ENCODE data around the gene KANSL2.
A peak's percentile ranks its signal among the peaks of the same experiment; 100 is the strongest.
"Not testable (repeated sequence)": the region's sequence is repeated elsewhere in the genome, so short reads cannot be mapped to it uniquely, and the experiment has no call there.

The KANSL2 gene, protein sequence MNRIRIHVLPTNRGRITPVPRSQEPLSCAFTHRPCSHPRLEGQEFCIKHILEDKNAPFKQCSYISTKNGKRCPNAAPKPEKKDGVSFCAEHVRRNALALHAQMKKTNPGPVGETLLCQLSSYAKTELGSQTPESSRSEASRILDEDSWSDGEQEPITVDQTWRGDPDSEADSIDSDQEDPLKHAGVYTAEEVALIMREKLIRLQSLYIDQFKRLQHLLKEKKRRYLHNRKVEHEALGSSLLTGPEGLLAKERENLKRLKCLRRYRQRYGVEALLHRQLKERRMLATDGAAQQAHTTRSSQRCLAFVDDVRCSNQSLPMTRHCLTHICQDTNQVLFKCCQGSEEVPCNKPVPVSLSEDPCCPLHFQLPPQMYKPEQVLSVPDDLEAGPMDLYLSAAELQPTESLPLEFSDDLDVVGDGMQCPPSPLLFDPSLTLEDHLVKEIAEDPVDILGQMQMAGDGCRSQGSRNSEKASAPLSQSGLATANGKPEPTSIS

DNA sequence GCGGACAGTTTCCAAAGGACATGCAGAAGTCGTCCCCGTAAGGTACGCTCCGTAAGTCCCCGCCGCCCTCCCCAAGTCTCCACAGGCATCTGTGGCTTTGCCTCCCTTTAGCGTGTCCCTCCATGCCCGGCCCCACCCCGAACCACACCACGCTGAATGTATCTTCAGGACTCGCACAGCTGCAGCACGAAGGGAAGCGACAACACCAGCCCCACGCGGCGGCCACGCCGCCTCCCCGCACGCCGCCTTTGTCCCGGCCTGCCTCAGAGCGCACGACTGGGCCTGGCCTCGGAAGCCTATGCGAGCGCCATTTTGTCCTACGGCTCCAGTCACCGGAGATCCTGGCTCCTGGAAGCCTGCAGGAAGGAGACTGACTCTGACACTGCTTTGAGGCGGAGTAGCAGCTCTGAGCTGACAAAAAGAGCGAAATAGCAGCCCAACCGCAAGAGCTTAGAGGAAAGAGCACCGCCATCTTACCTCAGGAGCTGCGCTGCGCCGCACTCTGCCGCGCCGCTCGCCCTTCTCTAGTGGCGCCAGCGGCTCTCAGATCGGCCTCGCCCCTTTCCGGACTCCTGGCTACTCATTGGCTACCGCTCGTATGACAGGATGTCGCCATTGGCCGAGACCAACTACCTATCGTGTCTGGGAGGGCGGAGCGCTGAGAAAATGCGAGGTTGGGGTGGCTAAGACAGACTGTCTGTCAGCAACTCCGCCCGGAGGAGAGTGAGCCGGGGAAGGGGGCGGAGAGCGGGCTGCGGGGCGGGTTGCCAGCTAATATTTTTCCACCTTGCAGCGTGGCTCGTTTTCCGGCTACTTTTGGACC is at the start of gene KANSL2:
KANSL2 (minus strand) TSS at position 529 of the 823 bp plus-strand sequence. CDS start 606 bp downstream, outside the sequence.
- peak; percentile 99 for DNase-seq (ENCODE audit: low spot score)

DNA sequence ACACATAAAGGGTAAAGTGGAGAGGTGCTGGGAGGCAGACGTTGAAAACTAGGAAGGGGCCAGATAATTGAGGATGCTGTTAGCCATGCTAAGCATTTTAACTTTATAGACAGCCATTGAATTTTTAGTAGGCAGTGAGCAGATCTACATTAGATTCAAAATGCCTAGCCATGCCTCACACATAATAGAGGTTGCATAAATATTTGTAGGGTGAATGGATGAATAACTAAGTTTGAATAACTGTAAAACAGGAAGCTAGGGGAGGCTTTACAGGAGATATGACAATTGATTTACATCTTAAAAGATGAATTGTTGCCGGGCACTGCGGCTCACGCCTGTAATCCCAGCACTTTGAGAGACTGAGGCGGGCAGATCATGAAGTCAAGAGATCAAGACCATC is 46.8 kb upstream of the KANSL2 start:
- no peak for DNase-seq (ENCODE audit: low spot score)

DNA sequence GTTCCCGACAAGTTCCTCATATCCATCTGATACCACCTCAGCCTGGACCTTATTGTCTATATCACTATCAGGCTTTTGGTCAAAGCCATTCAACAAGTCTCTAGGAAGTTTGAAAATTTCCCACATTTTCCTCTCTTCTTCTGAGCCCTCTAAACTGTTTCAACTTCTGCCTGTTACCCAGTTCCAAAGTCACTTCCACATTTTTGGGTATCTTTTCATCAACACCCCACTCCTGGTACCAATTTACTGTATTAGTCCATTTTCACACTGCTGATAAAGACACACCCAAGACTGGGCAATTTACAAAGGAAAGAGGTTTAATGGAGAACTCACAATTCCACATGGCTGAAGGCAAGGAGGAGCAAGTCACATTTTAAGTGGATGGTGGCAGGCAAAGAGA is 38.7 kb upstream of the KANSL2 start:
- not testable (repeated sequence) for DNase-seq (ENCODE audit: low spot score)

DNA sequence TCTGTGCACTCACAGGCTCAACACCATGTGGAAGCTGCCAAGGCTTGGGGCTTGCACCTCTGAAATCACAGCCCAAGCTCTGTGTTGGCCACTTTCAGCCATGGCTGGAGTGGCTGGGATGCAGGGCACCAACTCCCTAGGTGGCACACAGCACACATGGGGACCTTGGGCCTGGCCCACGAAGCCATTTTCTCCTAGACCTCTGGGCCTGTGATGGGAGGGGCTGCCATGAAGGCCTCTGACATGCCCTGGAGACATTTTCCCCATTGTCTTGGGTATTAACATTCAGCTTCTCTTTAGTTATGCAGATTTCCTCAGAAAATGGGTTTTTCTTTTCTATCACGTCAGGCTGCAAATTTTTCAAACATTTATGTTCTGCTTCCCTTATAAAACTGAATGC is 38.1 kb upstream of the KANSL2 start:
- DNase-seq (ENCODE audit: low spot score): not testable (repeated sequence)

DNA sequence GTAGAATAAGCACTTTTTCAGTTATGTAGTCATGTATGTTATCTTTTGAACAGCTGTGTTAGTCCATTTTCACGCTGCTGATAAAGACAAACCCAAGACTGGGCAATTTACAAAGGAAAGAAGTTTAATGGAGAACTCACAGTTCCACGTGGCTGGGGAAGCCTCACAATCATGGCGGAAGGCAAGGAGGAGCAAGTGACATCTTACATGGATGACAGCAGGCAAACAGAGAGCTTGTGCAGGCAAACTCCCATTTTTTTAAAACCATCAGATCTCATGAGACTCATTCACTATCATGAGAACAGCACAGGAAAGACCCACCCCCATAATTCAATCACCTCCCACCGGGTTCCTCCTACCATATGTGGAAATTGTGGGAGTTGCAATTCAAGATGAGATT is 37.0 kb upstream of the KANSL2 start:
- not testable (repeated sequence) for DNase-seq (ENCODE audit: low spot score)

DNA sequence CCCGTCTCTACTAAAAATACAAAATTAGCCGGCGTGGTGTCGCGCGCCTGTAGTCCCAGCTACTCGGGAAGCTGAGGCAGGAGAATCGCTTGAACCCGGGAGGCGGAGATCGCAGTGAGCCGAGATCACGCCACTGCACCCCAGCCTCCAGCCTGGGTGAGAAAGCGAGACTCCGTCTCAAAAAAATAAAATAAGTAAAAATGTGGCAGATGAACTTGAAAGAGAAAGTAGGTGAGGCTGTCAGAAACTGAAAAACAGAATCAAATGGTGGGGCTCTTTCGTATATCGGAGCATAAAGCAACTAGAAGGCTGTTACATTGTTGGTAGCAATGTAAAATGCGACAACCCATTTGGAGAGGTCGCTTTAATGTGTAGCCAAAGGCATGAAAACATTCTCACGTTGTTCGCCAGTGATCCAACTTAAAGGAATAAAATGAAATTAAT is 35.2 kb upstream of the KANSL2 start:
- peak; percentile 7 for DNase-seq (ENCODE audit: low spot score)

DNA sequence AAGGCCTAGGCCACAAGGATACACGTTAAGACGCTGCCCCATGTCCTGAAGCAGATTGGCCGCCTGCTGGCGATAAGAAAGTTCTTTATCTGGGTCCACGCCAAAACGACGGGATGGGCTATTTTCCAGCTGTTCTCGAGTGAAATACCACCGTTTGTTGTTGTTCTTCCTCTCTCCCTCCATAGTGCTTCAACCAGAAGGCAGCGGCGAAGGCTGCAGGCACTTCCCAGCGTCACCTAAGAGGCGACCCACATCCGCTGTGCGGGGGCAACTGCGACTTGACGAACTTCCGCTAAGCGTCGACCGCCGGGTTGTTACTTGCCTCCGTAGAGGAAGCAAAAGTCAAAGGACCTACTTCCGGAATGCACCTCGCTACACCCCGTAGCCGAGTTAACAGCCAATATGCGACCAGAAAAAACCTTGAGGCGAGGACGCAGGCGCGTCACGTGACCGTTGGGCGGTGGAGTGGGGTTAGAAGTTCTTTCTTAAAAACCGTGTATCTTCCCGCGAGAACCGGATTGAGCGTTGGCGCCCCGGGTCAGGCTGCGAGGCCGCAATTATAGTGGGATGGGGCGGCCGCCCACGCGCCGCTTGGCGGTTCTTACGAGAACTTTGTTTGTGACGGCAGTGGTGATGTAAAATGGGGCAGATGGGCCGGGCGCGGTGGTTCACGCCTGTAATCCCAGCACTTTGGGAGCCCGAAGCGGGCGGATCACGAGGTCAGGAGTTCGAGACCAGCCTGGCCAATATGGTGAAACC is 34.6 kb upstream of the KANSL2 start, which contains the start of gene CCNT1:
CCNT1 (minus strand) TSS at position 215 of the 759 bp plus-strand sequence; CDS start at position 183, 32 bp downstream.
- DNase-seq (ENCODE audit: low spot score): peak; percentile 99

DNA sequence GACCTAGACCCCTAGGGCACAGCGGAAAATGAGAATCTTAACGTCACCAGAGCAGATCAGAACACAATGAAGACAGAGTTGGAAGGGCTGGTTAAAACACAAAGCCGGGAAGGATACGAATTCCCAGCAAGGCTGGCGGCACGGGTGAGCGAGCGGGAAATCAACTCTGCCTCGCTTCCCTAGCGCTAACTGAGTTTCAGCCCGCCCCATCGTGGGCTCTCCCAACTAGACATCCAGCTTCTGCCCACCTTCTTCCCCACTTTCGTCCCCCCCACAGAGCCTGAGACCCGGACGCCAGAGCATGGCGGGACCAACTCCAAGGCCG is 34.1 kb upstream of the KANSL2 start:
- no peak for DNase-seq (ENCODE audit: low spot score)

DNA sequence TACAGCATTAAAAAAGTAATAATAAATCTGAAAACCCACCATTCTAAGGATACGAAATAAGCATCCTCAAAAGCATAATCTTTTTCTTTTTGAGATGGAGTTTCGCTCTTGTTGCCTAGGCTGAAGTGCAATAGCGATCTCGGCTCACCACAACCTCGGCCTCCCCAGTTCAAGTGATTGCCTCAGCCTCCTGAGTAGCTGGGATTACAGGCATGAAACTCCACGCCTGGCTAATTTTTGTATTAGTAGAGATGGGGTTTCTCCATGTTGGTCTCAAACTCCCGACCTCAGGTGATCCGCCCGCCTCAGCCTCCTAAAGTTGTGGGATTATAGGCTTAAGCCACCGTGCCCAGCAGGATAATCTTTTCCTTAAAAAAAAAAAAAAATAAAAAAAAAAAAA is 30.2 kb upstream of the KANSL2 start:
- no peak for DNase-seq (ENCODE audit: low spot score)

DNA sequence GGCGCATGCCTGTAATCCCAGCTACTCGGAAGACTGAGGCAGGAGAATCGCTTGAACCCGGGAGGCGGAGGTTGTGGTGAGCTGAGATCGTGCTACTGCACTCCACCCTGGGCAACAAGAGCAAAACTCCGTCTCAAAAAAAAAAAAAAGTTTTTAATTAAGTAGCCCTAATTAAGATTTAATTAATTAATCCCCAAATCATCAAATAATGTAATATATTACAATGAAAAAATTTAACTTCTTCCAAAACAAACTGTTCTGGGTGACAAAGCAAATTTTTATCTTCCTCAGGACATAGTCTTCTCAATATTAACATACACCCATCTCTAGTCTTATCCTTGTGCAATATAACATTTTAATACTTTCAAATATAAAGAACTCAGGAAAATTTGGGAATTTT is 16.8 kb upstream of the KANSL2 start:
- not testable (repeated sequence) for DNase-seq (ENCODE audit: low spot score)

DNA sequence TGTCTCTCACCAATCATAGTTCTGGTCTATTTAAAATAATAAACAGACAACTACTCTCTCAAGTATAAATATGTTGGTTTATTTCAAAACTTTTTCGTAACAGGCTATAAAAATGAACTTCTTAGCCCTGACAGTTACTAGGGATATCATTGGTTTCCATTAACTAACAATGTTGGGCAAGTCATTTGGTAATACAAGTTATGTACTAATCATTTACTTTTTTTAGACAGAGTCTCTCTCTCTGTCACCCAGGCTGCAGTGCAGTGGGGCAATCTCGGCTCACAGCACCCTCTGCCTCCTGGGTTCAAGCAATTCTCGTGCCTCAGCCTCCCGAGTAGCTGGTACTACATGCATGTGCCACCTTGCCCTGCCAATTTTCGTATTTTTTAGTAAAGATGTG is 14.6 kb upstream of the KANSL2 start:
- no peak for DNase-seq (ENCODE audit: low spot score)

DNA sequence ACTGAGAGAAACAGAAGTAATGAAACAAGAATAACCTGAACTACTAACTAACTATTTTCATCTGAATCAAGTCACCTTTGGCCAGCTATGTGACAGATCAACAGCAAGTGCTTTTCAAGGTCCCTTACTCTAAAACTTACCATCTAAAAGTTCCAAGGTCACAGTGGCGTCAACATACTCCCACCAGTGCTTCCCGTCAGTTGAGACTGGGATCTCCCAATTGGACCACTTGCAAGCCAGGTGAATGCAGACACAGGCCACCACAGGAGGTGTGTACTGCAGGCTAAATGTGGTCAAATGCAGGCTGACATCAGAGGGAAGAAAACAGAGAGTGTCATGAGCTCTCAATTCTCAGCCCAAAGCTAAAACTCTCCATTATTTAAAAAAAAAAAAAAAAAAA is 13.8 kb upstream of the KANSL2 start:
- no peak for DNase-seq (ENCODE audit: low spot score)

DNA sequence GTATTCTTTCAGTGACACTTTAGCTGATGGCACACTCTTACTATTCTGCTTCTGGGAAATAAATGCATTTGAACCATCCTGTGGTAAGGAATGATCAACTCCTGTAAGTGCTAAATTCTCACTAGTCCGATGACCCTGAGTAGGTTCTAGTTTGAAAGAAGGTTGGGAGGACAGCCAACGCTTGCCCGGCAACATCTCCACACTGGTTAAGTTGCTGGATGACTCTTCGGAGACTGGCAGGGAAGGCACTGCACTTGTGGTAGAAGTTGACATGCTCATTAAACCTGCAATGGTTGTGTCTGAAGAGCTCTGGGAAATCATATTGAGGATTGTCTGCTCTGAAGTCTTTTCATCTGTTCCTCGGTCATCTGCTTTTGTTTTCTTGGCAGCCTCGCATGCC is 12.0 kb upstream of the KANSL2 start:
- no peak for DNase-seq (ENCODE audit: low spot score)

DNA sequence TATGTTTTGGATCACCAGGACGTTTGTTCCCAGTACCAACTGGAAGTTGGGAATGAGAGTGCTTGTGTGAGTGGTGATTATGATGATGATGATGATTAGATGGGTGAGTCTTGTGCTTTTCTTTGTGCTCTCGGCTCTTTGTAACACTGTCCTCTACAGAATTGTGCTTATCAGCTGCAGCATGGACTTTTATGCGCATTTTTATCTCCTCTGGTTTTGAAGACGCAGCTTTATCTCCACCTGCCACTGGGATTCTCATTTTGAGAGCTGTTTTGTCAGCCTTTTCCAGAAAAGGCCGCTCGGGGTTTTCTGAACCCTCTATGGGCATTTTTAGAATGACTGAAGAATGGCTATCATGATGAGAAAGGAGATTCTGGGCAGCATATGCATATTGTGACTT is 11.5 kb upstream of the KANSL2 start:
- no peak for DNase-seq (ENCODE audit: low spot score)

DNA sequence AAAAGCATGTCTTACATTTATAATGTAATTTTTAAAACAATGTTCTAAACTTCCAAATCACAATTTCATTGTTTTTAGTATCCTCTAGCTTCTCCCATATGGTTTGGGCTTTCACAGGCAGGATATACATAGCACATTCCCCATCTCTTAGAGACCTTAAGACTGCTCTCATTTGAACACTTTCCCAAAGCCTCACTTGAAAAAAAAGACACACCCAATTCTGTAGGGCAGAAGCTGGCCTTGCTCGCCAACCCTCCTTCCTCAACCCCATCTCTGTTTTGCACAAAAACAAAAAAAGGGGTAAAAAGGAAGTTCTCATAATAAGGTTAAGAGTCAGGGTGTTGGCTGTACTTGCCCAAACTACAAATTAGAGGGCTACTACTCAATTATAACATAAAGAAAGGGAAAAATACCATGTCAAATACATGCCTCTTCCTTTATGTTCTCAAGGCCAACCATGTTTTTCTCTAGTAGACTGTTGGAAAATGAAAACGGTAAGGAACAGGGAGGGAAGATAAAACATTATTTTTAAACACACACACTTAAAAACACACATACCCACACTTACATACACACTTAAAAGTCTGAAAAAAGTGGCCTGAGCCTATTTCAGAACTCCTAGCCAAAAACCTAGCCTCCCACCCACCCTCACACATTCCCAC is 9.9 kb upstream of the KANSL2 start:
- DNase-seq (ENCODE audit: low spot score): no peak

DNA sequence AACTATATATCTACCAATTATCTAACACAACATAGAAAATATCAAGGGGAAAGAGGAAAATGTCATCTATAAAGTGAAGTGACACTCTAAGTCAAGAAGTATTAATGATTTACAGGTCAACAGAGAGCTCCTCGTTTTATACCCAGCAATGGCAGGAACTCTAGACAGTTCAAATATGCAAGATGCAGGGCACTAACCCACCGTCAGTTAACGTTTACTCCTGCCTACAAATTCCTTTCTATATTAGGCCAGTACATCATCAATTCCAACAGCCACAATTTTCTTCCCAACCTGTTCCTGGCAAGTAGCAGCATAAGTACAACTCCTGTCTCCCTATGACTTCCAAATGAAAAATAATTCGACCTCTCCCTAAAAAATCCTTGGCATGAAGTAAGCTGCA is 9.0 kb upstream of the KANSL2 start:
- no peak for DNase-seq (ENCODE audit: low spot score)

DNA sequence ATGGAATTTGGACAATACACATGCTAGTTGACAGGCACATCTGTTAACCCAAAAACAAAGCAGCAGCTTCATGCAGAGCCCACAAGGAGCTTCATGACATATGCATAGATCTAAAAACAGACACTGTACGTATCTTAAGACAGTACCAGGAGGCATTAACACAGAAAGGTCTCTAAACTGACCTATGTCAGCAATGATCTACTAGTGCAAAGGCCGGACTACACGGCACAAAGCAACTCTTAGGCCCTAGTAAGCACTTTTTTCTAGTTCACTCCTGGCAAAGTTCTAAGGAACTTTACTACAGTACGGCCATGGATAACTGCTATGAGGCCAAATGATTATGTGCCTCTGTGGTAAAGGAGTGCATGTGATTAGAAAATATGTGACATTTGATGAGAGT is 8.4 kb upstream of the KANSL2 start:
- no peak for DNase-seq (ENCODE audit: low spot score)

DNA sequence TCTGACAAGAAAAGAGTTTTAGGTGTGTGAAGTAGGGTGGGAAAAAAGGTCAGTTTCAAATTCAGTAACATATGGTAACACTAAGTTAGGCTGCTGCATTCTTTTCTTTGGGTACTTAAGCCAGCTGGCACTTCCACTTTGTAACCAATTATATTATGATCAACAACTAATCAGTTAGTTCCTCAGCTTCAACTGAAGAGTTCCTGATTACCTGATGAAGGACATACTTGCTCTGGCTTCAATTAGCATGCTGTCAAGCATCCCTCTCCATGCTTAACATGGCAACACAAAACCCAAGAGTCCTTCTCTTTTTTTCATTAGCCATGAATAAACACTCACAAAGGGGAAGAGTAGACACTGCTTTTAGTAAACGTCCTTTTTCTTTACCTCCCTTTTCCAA is 6.8 kb upstream of the KANSL2 start:
- no peak for DNase-seq (ENCODE audit: low spot score)

DNA sequence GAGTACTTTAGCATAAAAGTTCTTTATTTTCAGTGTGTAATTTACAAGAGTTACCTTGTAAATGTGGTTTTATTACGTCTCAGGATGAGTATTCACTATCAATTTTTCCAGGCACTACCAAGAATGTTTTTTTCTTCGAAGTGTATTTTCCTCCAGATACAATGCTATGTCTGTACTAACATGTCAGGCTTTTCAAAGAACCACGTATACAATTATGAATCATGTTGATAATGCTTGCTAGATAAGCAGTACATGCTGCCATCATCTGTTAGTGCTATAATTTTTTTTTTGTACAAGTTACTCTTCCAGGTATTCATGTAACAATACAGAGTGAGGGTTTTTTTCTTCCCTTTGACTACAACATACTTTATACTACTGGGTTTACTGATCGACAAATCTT is 5.6 kb upstream of the KANSL2 start:
- no peak for DNase-seq (ENCODE audit: low spot score)

DNA sequence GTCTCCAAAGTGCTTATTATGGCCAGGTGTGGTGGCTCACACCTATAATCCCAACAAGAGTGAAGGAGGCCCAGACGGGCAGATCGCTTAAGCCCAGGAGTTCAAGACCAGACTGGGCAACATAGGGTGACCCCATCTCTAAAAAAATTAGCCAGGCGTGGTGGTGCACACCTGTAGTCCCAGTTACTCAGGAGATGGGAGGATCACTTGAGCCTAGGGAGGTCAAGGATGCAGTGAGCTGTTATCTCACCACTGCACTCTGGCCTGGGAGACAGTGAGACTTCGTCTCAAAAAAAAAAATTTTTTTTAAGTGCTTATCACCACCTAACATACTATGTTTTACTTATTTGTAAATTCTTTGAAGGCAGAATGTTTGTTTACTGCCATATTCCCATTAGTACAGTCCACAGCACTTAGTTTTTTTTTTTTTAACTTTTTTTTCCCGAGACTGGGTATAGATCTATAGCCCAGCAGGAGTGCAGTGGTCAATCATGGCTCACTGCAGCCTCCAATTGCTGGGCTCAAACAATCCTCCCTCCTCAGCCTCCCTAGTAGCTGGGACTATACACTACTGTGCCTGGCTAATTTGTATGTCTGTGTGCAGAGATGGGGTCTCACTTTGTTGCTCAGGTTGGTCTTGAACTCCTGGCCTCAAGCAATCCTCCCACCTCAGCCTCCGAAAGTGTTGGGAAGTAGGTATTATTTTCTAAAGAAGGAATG is 4.7 kb upstream of the KANSL2 start:
- no peak for DNase-seq (ENCODE audit: low spot score)

DNA sequence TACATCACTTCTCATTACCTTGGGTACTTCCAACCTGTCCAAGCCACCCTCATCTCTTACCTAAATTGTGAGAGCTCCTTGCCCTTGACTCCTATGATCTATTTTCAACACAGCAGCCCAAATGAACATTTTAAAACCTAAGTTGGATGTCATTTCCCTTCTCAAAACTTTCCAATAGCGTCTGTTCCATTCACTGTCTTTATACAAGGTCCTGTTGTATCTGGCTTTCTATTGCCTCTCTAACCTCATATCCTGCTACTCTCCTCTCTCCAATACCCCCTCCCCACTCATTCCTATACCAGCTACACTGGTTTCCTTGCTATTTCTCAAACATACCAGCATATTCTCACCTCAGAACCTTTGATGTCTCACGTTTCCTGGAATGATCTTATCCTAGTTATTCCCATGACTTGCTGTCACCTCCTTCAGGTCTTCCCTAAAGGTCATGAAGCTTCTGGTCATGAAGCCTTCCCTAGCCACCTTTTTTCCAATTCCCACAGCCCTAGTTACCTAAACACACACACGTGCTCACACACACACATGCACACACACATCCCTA is 4.1 kb upstream of the KANSL2 start:
- no peak for DNase-seq (ENCODE audit: low spot score)
